A204.1 (cell line): Measurements from ENCODE around the gene RINL.

Source experiments
- FAIRE-seq: peaks from 2 replicates; lab custom pipeline; 2012; peaks lifted over from hg19 to GRCh38; lab: Jason Lieb, UNC

Gene RINL, protein sequence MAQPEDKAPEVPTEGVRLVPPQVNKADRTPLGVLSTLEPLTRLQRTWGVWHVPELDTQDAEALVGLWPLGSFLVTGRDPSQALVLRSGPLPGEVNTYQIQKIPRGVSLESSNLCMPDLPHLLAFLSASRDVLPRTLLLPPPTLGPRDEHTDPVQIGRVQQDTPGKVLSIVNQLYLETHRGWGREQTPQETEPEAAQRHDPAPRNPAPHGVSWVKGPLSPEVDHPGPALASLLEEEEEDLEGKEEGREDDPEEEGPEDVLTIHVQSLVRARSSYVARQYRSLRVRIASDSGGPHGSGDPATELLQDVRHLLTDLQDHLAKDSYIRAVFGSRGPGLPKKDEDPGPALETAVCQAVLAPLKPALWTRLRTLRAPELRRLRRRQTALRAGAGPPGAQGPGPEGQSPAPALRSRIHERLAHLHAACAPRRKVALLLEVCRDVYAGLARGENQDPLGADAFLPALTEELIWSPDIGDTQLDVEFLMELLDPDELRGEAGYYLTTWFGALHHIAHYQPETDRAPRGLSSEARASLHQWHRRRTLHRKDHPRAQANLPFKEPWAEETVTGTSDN

DNA sequence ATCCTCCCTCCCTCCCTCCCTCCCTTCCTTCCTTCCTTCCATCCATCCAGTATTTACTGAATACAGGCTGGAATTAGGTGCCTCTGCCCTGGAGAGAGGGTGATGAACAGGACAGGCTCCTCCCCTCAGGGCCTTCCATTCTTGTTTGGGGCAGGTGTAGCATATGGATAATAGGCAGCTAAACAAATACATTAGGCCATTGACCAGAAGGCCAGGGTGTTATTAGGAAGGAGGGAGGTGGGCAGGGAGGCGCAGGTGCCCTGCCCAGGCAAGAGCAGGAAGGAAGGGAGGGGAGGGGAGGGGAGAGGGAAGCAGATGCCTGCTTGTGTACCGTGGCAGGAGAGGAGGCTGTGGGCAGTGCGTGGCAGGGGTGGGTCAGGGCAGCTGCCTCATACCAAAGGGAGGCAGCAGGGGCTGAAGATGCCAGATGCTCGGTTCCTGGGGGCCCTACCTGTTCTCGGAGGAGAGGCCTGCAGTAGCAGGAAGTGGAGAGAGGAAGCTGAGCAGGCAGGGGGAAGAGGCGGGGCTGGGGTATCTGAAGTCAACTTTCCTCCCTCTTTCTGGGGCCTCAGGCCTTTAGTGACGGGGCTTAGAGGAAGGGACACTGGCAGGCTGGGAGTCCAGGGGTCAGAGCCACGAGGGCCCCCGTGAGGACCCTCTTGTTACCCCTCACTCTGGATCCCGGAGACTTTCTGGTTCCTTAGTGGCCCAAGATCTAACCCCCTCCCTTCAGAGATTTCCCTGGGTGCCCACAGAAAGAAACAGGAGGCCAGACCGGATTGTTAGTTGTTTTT, at the start of gene RINL:
TSS of gene RINL (minus strand) at position 495 of the 794 bp plus-strand sequence. CDS start 1,533 bp downstream, outside the sequence.
- FAIRE-seq: no peak

DNA sequence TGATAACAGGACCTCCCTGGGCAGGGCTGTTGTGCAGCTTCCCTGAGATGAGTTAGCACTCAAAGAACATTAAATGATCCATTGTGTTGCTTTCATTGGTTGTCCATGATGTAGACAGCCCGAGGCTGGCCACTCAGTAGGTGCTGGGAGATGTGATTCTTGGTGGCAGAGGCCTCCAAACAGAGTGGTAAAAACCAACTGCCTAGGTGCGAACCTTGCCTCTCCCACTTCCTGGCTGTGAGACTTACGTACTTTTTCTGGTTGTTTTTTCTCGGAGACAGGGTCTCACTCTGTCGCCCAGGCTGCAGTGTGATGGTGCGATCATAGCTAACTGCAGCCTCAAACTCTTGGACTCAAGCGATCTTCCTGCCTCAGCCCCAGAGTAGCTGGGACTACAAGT, 46.3 kb upstream of the RINL start:
- no peak for FAIRE-seq

DNA sequence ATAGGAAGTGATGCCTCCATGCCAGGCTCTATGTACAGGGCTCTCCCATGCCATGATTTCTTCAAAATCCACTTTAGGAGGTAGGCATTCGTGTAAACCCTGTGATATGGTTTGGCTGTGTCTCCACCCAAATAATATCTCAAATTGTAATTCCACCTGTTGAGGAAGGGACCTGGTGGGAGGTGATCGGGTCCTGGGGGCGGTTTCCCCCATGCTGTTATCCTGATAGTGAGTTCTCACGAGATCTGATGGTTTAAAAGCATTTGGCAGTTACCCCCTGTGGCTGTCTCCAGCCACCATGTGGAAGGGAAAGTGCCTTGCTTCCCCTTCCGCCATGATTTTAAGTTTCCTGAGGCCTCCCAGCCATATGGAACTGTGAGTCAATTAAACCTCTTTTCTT, 44.4 kb upstream of the RINL start:
- FAIRE-seq: no peak

DNA sequence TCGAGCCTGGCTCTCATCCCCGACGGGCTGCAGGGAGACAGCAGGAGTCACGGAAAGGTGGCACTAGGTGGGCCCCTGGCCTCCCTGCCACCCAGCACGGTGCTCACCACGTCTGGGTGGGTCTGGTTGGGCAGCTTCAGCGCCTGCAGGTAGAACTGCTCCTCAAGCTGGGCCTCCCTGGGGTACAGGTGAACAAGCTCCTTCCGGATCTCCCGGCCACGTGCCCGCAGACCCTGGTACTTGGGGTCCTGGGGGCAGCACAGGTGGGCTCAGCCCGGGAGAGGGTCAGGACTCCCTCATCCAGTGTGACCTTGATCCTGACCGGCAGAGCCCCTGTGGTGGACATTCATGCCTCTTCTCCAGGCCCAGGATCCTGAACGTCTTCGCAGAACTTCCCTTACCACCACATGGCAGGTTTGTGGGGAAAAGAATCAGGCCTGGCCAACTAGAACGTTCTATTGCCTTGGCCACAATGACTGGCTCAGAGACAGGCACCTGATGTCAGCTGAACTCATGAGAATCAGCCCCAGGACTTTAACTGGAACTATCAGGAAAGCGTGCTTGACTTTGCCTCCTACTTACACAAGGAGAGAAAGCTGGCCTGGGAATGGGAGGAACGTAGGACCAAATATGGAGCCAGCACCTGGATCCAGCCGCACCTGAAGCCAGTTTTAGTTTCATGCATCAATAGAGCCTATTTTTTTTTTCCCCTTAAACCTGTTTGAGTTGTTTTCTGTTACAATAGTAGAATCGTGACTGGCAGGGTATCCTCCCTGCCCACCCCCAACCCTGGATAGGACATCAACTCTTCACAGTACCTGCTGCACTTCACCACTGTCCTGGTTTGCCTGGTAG, 43.6 kb upstream of the RINL start:
- FAIRE-seq: no peak

DNA sequence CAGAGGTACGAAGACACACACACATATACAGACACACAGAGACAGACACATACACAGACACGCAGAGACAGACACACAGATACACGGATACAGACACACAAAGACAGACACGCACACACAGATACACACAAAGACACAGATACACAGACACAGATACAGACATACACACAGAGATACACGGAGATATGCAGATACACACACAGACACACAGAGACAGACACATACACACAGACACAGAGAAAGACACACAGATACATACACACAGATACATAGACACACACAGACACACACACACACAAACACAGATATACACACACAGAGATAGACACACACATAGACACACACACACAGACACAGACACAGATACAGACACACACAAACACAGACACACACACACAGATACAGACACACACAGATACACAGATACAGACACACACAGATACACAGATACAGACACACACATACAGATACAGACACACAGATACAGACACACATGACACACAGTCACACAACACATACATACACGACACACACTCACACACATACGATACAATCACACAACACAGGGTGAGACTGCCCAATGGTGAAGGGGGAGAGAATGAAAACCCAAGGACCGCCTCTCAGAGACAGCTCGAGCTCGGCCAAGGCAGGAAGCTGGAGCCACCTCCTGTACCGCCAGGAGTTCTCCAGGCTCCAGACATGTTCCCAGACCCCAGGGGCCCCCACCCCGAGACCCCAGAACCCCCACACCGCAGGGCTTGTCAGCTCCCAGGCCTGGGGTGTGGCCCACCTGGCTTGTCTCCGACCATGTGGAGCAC, 42.7 kb upstream of the RINL start:
- no peak for FAIRE-seq

DNA sequence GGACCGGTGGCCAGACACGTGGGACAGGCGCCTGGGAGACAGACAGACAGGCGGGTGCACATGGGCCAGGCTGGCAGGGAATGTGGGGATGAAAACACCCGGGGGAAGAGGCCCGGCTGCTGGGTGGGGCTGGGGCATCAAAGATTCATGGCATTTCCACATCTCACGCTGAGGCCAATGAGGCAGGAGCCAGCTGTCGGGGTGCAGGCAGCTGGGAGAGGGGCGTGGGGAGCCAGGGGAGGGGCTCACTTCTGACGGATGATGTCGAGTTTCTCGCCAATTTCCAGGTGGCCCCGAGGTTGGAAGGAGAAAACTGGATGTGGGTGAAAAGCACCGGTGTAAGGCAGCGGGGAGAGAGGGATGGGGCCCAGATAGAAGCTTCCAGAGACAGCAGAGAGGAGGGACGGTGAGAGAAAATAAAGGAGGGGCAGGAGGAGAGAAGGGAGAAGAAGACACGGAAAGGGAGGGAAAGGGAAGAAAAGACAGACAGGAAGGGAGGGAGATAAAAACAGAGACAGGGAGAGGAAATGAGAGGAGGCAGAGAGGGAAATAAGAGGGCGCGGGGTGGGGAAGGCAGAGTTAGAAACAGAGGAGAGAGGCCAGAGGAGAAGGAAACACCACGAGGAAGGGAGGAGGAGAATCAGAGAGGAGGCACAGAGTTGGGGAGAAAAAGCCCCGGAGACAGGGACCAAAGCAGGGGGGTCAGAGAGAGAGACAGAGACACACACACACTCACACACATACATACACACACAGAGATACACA, 41.9 kb upstream of the RINL start:
- FAIRE-seq: no peak

DNA sequence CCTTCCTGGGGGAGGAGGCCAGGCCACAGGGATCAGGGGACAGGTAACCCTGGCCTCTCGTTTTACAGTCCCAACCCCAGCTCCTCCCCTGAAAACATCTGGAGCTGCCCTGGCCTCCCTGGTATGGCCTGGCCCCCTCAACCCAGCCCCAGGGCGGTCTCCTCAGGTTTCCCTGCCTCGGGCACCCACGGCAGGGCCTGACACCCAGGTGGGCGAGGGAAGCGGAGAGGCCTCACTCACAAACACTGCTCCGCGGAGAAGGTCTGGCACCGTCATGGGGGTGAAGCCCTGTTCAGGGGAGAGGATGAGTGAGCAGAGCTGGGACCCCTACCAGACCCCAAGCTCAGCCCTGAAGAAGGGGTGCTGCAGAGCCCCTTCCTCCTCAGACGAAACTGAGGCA, 40.5 kb upstream of the RINL start:
- no peak for FAIRE-seq

DNA sequence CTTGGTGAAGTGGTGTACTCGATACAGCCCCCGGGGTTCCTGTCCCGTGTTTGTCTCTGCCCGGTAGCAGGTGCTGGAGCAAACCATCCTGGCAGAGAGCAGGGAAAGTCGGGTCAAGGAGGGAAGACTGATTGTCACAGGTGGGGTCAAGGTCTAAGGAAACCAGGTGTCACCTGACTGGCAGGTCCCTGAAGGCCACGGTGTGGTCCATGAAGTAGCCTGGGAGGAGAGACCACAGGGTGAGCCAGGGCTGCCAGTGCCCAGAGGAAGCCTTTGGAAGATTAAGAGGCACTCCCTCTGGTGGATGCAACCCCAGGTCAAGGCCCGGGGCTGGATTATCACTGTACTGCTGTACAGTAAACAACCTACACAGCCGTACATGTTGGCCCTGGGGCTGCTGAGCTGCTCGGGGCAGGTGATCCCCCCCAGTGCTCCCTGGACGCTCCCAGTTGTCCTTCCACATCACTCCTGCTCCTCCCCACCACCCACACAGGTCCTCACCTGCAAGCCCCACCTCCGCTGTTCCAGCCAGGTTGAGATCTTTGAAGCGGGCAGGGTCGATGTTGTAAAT, 39.9 kb upstream of the RINL start:
- FAIRE-seq: no peak

DNA sequence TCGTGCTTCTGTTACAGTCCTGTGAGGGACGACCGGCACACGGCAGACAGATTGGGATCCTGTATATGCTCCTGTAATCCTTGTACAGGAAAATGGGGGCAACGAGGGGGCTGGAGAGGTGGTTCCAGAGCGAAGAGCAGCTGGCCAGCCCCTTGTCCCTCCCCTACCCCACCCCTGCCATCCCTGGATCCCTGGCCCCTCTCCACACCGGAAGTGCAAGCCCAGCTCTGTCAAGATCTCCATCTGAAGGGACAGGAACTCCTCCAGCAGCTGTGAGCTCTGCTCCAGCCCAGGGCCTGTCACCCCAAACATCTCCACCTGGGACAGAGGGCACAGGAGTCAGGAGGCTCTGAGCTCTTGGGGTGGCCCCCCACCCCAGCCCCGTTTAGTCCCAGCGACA, 39.4 kb upstream of the RINL start:
- no peak for FAIRE-seq

DNA sequence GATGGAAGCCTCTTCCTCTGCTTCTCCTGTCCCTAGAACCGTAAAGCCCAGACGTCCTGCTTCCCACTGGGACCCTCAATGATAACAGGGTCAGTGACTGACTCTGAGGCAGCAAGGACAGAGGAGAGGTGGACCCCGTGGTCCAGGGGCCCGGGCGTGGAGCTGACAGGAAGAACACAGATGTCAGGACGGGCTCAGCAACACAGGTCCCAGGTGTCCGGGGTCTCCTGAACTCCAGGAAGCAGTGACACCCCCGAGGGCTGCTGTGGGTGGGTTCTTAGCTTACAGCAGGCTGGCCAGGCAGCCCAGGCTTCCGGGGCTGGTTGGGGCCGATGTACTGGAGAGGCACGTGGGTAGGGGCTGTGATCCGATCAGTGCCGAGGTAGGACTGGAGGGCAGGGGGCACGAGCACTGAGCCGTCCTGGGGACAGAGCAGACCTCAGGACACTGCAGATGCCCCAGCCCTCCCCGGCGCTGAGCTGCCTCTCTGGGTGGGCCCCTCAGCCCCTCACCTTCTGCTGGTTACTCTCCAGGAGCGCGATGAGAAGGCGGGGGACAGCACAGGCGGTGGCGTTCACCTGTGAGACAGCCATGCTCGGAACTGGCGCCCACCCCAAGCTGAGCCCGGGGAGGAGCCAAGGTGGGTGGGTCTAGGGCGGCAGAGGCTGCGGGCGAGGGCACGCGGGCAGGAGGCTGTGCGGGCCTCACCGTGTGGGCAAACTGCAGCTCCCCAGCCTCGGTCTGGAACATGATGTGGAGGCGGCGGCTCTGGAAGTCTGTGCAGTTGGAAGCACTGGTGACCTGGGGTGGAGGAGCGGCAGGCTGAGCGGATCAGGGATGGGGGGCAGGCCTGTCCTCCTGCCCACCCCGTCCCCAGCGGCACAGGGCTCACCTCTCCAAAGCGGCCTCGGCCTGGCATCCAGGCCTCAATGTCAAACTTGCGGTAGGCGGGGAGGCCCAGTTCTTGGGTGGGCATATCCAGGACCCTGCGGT, 37.5 kb upstream of the RINL start:
- FAIRE-seq: no peak

DNA sequence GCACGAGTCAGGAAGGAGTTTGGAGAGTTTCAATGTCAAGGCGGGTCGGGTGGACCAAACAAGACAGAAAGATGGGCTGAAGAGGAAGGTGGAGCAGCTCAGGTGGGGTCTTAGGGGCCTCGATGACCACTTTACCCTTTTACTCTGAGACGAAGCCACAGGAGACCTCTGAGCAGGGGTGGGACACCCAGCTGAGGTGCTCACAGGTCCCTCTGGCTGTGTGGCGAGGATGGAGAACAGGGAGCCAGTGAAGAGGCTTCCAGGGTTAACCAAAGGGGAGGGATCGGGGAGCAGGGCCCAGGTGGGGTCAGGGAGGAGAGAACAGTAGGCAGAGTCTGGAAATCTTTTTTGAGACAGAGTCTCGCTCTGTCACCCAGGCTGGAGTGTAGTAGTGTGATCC, 35.9 kb upstream of the RINL start:
- FAIRE-seq: no peak

DNA sequence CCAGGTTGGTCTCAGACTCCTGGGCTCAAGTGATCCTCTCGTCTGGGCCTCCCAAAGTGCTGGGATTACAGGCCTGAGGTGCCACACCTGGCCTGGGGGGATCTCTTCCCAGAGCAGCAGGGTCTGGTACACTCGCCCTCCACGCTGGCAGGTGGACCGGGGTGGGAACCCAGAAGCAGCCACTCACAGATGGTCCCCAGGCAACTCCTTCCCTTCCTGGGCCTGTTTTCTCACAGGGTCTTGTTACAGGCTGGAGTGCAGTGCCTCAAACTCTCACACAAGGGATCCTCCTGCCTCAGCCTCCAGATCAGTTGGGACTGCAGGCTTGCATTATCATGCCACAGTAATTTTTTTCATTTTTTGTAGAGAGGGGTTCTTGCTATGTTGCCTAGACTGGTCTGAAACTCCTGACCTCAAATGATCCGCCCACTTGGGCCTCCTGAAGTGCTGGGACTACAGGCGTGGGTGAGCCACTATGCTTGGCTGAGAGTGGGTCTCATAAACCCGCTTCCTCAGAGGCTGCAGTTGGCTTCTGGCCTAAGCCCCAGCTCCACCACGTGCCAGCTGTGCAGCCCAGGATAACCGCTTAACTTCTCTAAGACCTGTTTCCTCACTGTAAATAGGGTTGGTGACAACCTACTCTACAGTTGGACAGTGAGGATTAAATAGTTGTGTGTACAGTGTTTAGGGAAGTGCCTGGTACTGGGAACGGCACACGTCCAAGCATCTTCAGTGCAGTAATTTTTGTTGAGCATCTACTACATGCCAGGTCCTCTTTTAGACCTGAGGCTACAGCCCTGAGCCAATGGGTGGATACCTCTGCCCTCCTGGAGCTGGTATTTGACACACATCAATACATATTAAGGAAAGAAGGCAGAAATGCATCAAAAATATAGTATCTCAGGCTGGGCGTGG, 34.8 kb upstream of the RINL start:
- no peak for FAIRE-seq

DNA sequence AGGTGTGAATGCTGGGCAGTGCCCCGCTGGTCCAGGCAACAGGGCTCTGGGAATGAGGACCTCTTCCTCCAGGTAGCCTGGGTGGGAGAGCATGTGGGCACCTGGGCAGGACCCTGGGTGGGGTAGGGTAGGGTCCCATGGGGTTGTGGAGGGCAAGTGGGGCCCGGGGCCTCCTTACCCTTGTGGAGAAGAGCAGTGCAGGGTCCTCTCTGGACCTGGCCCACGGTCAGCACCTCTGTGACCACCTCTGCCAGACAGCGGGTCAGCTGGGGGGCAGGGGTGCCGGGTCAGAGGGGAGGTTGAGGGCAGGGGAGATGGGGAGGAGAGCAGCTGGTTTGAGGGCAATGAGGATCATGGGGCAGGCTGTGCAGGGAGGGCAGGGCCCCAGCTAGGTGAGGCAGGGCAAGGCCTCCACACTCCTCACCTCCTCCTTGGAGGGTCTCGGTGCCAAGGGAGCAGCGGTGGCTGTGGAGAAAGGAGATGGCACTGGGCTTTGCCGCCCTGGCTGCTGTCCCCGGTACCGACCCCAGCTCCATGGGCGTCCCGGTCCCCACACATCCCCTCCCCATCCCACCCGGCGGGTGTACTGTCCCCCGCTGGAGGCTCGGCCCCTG, 33.4 kb upstream of the RINL start:
- FAIRE-seq: no peak

DNA sequence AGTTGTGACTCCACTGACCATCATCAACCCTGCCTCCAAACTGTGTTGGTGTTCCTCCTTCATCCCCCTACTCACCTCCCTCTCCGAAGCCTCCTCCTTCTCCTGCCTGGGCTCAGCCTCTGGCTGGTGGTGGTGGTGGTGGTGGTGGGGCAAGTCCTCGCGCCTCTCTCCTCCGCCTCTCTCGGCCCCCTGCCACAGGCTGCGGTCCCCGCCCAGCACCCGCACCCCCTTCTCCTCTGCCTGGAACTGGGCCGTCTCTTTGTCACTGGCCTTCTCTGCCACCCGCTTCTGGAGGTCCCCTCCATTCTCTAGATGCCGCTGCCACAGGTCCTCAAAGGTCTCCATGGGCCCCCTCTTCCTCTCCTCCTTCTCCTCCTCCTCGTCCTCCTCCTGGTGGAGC, 32.4 kb upstream of the RINL start:
- FAIRE-seq: no peak

DNA sequence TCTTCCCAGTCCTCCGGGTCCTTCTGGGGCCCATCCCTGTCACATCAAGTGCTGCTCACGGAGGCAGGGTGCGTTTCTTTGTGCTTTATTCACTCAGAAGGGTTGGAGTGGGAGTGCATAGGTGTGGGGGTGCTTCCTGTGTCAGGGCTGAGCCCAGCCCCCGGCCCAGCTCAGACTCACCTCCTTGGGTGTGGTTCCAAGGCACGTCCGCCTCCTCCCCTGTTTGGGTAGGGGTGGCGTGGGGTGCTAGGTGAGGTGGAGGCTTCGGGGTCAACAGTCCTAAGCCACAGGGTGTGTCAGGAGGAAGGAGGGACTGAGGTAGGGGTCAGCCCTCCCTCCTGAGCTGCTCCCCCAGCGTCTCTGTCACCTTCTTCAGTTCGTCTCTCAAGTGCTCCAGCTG, 30.8 kb upstream of the RINL start:
- no peak for FAIRE-seq

DNA sequence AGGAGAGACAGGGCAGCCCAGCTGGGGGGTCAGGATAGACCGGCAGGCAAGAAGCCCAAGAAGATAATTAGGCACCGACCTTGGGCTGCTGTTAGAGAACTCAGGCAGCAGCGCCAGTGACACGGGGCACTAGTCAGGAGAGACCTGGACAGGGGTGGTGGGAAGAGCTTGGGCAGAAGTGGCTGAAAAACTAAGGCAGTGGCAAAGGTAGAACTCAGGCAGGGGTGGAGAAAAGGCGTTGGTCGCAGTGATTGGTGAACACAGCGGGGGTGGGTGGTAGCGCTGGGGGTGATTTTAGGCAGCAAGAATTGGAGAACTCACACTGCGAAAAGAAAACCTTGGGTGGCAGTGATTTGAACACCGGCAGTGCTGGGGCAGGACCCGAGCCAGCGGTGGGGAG, 29.6 kb upstream of the RINL start:
- FAIRE-seq: no peak

DNA sequence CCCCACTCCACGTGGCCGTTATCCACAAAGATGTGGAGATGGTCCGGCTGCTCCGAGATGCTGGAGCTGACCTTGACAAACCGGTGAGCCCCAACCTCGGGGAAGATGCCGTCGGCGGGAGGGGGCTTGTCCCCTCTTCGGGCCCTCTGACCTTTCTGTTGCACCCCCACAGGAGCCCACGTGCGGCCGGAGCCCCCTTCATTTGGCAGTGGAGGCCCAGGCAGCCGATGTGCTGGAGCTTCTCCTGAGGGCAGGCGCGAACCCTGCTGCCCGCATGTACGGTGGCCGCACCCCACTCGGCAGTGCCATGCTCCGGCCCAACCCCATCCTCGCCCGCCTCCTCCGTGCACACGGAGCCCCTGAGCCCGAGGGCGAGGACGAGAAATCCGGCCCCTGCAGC, 29.2 kb upstream of the RINL start:
- no peak for FAIRE-seq

DNA sequence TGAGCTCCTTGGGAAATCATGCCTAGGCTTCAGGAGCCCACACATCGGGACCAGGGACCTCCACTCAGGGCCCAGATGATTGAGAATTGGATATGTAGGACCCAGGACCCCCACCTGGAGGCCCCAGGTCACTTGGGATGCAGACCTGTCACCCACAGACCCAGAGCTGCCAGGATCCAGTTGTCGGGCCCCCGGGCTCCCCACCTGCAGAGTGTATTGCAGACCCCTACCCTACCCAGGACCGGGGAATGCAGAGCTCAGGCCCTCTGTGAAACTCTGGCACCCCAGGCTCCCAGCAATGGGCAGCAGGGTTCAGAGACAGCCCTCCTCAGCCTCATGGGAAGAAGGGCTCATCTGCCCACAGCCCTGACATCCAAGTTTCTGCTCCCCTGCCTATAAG, 27.5 kb upstream of the RINL start:
- FAIRE-seq: no peak
